ENCODE measurements around the gene RNF144B. TPM values are rescaled to one million over a fixed set of nuclear protein-coding genes. Genes with fewer than 3 reads are reported as not detected.
"Not testable (repeated sequence)": the region's sequence is repeated elsewhere in the genome, so short reads cannot be mapped to it uniquely, and the experiment has no call there.

Gene RNF144B
- total RNA-seq, 2 donors from 2014 or later = 1.4 to 1.5 TPM

DNA sequence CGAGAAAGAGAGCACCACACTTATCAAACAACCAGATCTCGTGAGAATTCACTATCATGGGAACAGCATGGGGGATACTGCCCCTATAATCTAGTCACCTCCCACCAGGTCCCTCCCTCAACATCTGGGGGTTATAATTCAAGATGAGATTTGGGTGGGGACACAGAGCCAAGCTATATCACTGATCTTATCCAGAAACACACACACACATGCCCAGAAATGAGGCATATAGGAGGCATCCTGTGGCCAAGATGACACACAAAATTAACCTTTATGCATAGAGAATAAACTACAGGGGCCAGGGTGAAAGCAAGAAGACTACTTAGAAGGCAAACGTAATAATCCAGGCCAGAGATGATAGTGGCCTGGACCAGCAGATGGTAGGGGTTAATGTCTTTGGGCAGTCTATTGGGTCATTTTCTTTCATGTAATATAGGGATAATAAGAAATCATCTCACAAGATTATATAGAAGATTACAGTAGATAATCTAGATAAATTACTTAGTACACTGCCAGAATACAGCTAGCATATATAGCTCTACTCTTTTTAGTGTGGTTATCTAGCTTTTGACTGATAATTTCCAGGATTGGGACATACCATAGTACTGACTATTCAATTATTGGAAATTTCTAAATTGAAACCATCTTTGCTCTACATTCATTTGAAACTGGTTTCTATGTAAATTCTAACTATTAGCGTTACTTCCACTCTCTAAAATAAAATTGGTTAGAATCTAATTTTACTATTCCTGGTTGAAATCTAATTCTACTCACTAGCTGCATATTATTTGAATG is 20.0 kb downstream of the RNF144B start:
- Mint-ChIP-seq H3K27me3 (ENCODE audit: insufficient read depth) (no peaks in the 10 kb centered on the region), H3K9me3 (no peaks in the 10 kb centered on the region), H3K4me3 (no peak overlapping the region), H3K36me3 (ENCODE audit: low read depth) (no peaks in the 10 kb centered on the region), H3K4me1 (peaks cover 2% of the 10 kb centered on the region), H3K27ac (no peak overlapping the region)
- TF ChIP-seq, protein P1, sequence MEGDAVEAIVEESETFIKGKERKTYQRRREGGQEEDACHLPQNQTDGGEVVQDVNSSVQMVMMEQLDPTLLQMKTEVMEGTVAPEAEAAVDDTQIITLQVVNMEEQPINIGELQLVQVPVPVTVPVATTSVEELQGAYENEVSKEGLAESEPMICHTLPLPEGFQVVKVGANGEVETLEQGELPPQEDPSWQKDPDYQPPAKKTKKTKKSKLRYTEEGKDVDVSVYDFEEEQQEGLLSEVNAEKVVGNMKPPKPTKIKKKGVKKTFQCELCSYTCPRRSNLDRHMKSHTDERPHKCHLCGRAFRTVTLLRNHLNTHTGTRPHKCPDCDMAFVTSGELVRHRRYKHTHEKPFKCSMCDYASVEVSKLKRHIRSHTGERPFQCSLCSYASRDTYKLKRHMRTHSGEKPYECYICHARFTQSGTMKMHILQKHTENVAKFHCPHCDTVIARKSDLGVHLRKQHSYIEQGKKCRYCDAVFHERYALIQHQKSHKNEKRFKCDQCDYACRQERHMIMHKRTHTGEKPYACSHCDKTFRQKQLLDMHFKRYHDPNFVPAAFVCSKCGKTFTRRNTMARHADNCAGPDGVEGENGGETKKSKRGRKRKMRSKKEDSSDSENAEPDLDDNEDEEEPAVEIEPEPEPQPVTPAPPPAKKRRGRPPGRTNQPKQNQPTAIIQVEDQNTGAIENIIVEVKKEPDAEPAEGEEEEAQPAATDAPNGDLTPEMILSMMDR (conservative IDR thresholded peaks at IDR 0.05) = no peak
- WGBS, 2 experiments (ENCODE audit: insufficient coverage in 1 of 2, insufficient read length in 1 of 2) = 95% methylated on average over 4 of the region's 4 CpGs; no CpG with 5 or more reads in 1 of the 2 experiments
- Histone ChIP-seq H3K4me3 (ENCODE audit: low read length) (no peak overlapping the region), H3K9me3 (ENCODE audit: control insufficient read depth, low read length) (no peaks in the 10 kb centered on the region), H3K36me3 (ENCODE audit: control insufficient read depth, insufficient read depth, low read length) (no peaks in the 10 kb centered on the region), H3K27me3 (ENCODE audit: control insufficient read depth, insufficient read depth, low read length, poor library complexity, severe bottlenecking) (no peaks in the 10 kb centered on the region), H3K27ac (ENCODE audit: low read depth, low read length) (no peak overlapping the region), H3K9ac (ENCODE audit: extremely low read depth, low read length, poor library complexity, severe bottlenecking) (no peak overlapping the region), H3K4me1 (ENCODE audit: control insufficient read depth, insufficient read depth, low read length) (no peaks in the 10 kb centered on the region)
- no peak for DNase-seq

DNA sequence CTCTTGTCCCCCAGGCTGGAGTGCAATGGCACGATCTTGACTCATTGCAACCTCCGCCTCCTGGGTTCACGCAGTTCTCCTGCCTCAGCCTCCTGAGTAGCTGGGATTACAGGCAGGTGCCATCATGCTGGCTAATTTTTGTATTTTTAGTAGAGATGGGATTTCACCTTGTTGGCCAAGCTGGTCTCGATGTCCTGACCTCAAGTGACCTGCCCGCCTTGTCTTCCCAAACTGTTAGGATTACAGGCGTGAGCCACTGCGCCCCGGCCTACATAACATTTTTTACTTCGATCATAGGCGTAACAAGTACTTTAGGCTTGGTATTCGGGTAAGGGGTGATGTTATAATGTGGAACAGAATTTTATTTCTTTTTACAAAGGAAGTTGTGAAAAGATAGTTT is 22.5 kb downstream of the RNF144B start:
- not testable (repeated sequence) for H3K36me3 Mint-ChIP-seq (ENCODE audit: low read depth); DNase-seq; H3K36me3 ChIP-seq (ENCODE audit: control insufficient read depth, insufficient read depth, low read length); H3K4me1 Mint-ChIP-seq; H3K9ac ChIP-seq (ENCODE audit: extremely low read depth, low read length, poor library complexity, severe bottlenecking); H3K4me1 ChIP-seq (ENCODE audit: control insufficient read depth, insufficient read depth, low read length); H3K27ac Mint-ChIP-seq; H3K9me3 ChIP-seq (ENCODE audit: control insufficient read depth, low read length); H3K9me3 Mint-ChIP-seq; H3K4me3 Mint-ChIP-seq; H3K27me3 ChIP-seq (ENCODE audit: control insufficient read depth, insufficient read depth, low read length, poor library complexity, severe bottlenecking); H3K27me3 Mint-ChIP-seq (ENCODE audit: insufficient read depth); H3K4me3 ChIP-seq (ENCODE audit: low read length); H3K27ac ChIP-seq (ENCODE audit: low read depth, low read length)
- 86 to 96% methylated on average over 8 to 11 of the region's 11 CpGs for WGBS, 2 experiments (ENCODE audit: insufficient coverage in 1 of 2, insufficient read length in 1 of 2)

DNA sequence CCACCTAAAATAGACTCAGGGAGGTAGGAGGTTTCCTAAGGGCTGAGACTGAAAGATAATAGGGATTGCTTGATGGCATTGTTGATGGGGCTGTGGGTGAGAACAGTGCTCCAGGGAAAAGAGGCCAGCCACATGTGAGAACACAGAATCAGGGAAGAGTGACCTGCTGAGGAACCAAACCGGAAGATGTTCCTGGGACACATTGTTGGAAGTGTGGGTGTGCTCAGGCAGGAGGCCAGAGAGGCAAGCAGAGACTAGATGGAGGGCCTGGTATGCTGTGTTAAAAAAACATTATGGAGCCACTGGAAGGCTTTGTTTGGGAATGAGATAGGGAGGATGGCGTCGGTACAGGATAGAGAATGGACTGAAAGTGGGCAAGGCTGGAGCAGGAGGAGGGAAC is 23.3 kb downstream of the RNF144B start:
- H3K4me1 ChIP-seq (ENCODE audit: control insufficient read depth, insufficient read depth, low read length) = no peaks in the 10 kb centered on the region
- no peak overlapping the region for H3K4me3 Mint-ChIP-seq
- H3K9ac ChIP-seq (ENCODE audit: extremely low read depth, low read length, poor library complexity, severe bottlenecking) = no peak overlapping the region
- no peak overlapping the region for H3K27ac ChIP-seq (ENCODE audit: low read depth, low read length)
- TF ChIP-seq, protein P1 (conservative IDR thresholded peaks at IDR 0.05) = no peak
- H3K9me3 ChIP-seq (ENCODE audit: control insufficient read depth, low read length) = no peaks in the 10 kb centered on the region
- DNase-seq = no peak
- H3K27ac Mint-ChIP-seq = no peak overlapping the region
- no peaks in the 10 kb centered on the region for H3K9me3 Mint-ChIP-seq
- H3K36me3 Mint-ChIP-seq (ENCODE audit: low read depth) = no peaks in the 10 kb centered on the region
- H3K27me3 ChIP-seq (ENCODE audit: control insufficient read depth, insufficient read depth, low read length, poor library complexity, severe bottlenecking) = no peaks in the 10 kb centered on the region
- peaks cover 2% of the 10 kb centered on the region for H3K4me1 Mint-ChIP-seq
- no peak overlapping the region for H3K4me3 ChIP-seq (ENCODE audit: low read length)
- WGBS, 2 experiments (ENCODE audit: insufficient coverage in 1 of 2, insufficient read length in 1 of 2) = 89 to 93% methylated on average over 3 of the region's 3 CpGs
- no peaks in the 10 kb centered on the region for H3K36me3 ChIP-seq (ENCODE audit: control insufficient read depth, insufficient read depth, low read length)
- no peaks in the 10 kb centered on the region for H3K27me3 Mint-ChIP-seq (ENCODE audit: insufficient read depth)

Data from endodermal cell (in vitro differentiated cells).